ENCODE results near the gene PITPNB.

Gene PITPNB

DNA sequence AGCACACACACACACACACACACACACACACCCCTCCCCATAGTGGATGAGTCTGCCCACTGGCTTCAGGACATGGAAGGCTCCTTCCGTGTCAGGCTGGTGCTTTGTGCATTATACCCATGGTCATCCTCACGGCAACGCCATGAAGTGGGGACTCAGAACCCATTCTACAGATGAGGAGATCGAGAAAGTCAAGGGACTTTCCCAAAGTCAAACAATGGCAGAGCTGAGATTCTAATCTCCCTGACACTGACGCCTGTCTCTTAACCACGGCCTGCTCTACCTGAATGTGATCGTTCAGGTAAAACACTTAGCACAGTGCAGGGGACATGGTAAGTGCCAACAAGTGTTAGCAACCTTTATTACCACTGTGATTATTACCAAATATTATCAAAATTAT is 113.2 kb downstream of the PITPNB start:
- H3K4me3 ChIP-seq (ENCODE audit: low read length), result no peak overlapping the region
- no peak for TF ChIP-seq ZNF274 (IDR thresholded peaks at IDR 0.05; ENCODE audit: low read depth, low read length)

DNA sequence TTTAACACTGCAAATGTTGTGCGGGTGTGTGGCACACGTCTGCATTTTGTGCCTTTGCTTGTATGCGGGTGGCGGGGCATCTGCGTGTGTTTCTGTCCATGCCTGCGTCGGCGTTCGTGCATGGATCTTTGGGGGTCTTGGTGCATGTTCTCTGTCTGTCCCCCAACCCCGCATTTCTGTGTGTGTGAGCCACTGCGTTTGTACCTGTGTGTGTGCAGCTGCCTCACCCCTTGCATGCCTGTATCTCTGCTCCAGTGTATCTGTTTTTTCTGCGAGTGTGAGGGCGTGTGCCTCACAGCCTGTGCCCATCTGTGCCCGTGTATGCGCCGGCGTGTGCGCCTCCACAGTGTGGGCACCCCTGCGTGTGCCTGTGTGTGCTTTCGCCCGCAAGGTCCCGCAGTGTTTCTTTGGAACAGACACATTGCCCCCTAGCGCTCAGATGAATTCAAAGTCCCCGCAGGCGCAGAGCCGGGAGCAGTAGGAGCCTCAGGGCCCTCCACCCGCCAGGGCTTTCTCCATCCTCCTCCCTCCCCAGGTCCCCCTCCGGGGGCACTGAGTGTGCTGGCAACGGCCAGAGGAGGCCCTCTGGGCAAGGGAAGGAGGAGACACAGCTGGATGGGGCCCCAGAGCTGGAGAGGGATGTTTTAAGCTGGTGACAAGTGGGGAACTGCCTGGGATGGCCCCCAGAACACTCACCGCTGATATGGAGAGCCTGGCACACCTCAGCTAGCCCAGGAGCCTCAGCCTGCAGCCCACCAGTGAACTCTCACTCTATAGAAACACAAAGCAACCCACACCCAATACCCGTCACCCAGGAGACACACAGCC is 114.4 kb downstream of the PITPNB start:
- H3K4me3 ChIP-seq (ENCODE audit: low read length), result no peak overlapping the region
- no peak for TF ChIP-seq ZNF274 (IDR thresholded peaks at IDR 0.05; ENCODE audit: low read depth, low read length)

DNA sequence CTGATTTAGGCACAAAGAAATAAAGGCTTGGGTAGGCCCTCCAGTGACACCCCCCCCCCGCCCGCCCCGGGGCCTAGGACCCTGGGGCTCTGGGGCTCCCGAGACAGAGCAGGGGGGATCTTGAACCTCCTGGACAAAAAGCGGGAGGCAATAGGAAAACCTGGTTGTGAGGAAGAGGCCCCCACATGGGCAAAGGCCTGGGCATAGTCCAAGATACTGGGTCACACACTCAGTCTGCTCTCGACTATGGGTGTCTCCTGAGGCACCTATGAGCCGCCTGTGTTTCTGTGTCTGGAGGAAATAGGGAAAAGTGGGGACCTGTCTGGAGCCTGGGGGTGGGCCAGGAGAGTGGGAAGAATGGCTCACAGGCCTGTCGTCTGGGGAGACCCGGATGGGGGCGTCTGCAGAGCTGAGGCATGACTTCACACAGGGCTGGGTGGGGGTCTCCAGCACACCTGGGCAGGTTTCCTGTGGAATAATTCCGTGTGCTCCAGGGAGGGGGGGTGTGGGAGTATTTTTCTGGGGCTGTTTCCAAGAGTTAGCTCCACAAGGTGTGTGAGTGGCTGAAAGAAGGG is 115.1 kb downstream of the PITPNB start:
- no peak overlapping the region for H3K4me3 ChIP-seq (ENCODE audit: low read length)
- TF ChIP-seq ZNF274 (IDR thresholded peaks at IDR 0.05; ENCODE audit: low read depth, low read length), result no peak

DNA sequence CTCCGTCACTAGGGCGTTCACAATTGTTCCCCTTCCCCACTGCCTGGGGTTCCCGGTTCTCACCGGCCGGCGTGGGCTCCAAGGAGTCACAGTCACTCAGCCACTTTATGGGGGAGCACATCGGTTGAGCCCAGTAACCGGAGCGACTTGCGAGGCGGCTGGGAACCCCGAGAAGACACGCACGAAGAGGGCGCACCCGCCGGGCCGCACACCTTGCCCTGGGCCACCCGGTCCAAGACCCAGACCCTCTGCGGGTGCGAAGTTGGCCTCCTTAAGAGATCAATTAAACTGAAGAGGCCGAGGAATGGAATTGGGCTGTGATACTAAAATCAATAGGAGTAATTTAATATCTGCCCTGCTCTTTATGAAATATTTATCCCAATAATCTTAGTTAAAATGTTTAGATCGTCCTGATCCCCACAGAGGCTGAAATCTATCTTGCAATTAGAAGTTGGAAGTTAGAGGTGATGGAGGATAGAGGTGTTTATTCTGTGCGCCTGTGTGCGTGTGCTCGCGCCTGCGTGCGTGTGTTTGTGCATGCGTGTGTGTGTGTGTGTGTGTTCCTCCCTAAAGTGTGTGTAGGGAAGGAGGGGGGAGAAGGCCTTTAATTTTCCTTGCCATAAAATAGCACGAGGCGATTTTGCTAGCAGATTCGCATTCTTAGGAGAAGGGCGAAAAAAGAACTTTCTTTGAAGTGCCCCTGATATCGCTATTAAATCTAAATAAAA is 116.5 kb downstream of the PITPNB start:
- H3K4me3 ChIP-seq (ENCODE audit: low read length), result no peak overlapping the region; the same call in 1 of the 2 replicates
- no peak for TF ChIP-seq ZNF274 (IDR thresholded peaks at IDR 0.05; ENCODE audit: low read depth, low read length)

All from GM08714 (cell line).